GM12878 (cell line): Measurements from ENCODE around the gene C16orf74. TPM values are rescaled to one million over a fixed set of nuclear protein-coding genes. Genes with fewer than 3 reads are reported as not detected.

Source experiments
- ATAC-seq: fragments of 200-7000 bp; cut with Tn5 transposase; 3 replicates; pipeline ENCODE4 v1.9.1; 2020; ENCODE audit warnings: mild to moderate bottlenecking, moderate library complexity
- BruUV-seq: library from RNA; stranded (reverse); fragments of 400-500 nt; replicated peaks from 2 replicates; lab custom pipeline; 2021; lab: Mats Ljungman, UMichigan
- CTCF ChIA-PET: fragments of 300-600 bp; sonication (Branson Sonifier 250); formaldehyde crosslinking; extraction: SDS; loops from one replicate; lab custom pipeline; 2021; ENCODE audit warnings: inconsistent platforms; lab: Yijun Ruan, JAX
- POLR2A ChIA-PET: fragments of 350-600 bp; formaldehyde crosslinking; extraction: SDS; loops from one replicate; lab custom pipeline; 2021; ENCODE audit warnings: inconsistent platforms; lab: Charles Lee
- RAD21 ChIA-PET: fragments of 300-600 bp; sonication (Branson Sonifier 250); formaldehyde crosslinking; loops from one replicate; lab custom pipeline; 2023; ENCODE audit warnings: antibody characterized with exemption; ENCODE audit not compliant: unreplicated experiment; lab: Charles Lee
- SMC1A ChIA-PET: fragments of 300-600 bp; sonication (Branson Sonifier 250); formaldehyde crosslinking; loops from one replicate; lab custom pipeline; 2023; ENCODE audit not compliant: unreplicated experiment, uncharacterized antibody; lab: Charles Lee
- DNase-seq: peaks from one replicate; pipeline ENCODE4 v3.0.0-alpha.2; 2011; ENCODE audit warnings: low read depth, low spot score
- FAIRE-seq: peaks from 3 replicates; lab custom pipeline; 2011; peaks lifted over from hg19 to GRCh38; lab: Jason Lieb, UNC
- H2AFZ ChIP-seq: 2 replicates; pipeline ENCODE4 v1.6.0; 2011; ENCODE audit warnings: low read depth, low read length, control low read depth; ENCODE audit not compliant: control insufficient read depth
- H3K27ac ChIP-seq: 2 replicates; pipeline ENCODE4 v1.5.1; 2011; ENCODE audit warnings: control low read depth; ENCODE audit not compliant: control insufficient read depth, insufficient read depth
- H3K27me3 ChIP-seq, 2 experiments: replicated peaks in 1 of 2; 2 replicates each; pipeline versions ENCODE4 v1.6.0 to v1.6.1; 2011; ENCODE audit warnings: low read length in 1 of 2; ENCODE audit not compliant: control insufficient read depth in 2 of 2, insufficient read depth in 2 of 2
- H3K36me3 ChIP-seq, 2 experiments: 2 replicates each; pipeline ENCODE4 v1.5.1; 2011; ENCODE audit warnings: low read length in 1 of 2; ENCODE audit not compliant: control insufficient read depth in 2 of 2, insufficient read depth in 2 of 2
- H3K4me1 ChIP-seq: 2 replicates; pipeline ENCODE4 v1.6.1; 2011; ENCODE audit warnings: mild to moderate bottlenecking, low read length, moderate library complexity, mixed read lengths; ENCODE audit not compliant: control insufficient read depth, insufficient read depth
- H3K4me2 ChIP-seq: 2 replicates; pipeline ENCODE4 v1.6.0; 2011; ENCODE audit warnings: control low read depth; ENCODE audit not compliant: control insufficient read depth, insufficient read depth
- H3K4me3 ChIP-seq: fragments of 200-600 bp; sonication (generic); 2 replicates; pipeline ENCODE4 v1.5.1; 2016
- H3K79me2 ChIP-seq: 2 replicates; pipeline ENCODE4 v1.6.0; 2011; ENCODE audit warnings: low read length; ENCODE audit not compliant: control insufficient read depth, insufficient read depth
- H3K9ac ChIP-seq: 2 replicates; pipeline ENCODE4 v1.8.0; 2011; ENCODE audit warnings: low read length, control low read depth, mixed read lengths; ENCODE audit not compliant: control insufficient read depth, insufficient read depth
- H3K9me3 ChIP-seq: replicated peaks from 3 replicates; pipeline ENCODE4 v1.5.1; 2011; ENCODE audit warnings: mild to moderate bottlenecking, low read length; ENCODE audit not compliant: control insufficient read depth, insufficient read depth
- H4K20me1 ChIP-seq: 2 replicates; pipeline ENCODE4 v1.6.0; 2011; ENCODE audit not compliant: control insufficient read depth, insufficient read depth
- ATF3 ChIP-seq: IDR thresholded peaks from 2 replicates; pipeline ENCODE4 v1.6.1; 2011; ENCODE audit warnings: low read depth, mild to moderate bottlenecking, low read length, moderate library complexity, borderline replicate concordance; ENCODE audit errors: extremely low read depth
- CHD2 ChIP-seq: IDR thresholded peaks from 2 replicates; pipeline ENCODE4 v1.6.1; 2011; ENCODE audit warnings: low read depth, low read length, improper control_type of control experiment, borderline replicate concordance
- HSF1 ChIP-seq: fragments of 150-350 bp; IDR thresholded peaks from 2 replicates; pipeline ENCODE4 v1.6.1; 2014; ENCODE audit warnings: mild to moderate bottlenecking, low read depth, low read length
- NKRF ChIP-seq: fragments of 450-650 bp; conservative IDR thresholded peaks from 2 replicates; pipeline ENCODE4 v1.6.1; 2017; ENCODE audit warnings: mild to moderate bottlenecking, moderate library complexity
- NR2C1 ChIP-seq: fragments of 450-650 bp; IDR thresholded peaks from 2 replicates; pipeline ENCODE4 v1.6.1; 2017; ENCODE audit warnings: antibody characterized with exemption, mild to moderate bottlenecking, moderate library complexity
- PBX3 ChIP-seq: IDR thresholded peaks from 2 replicates; pipeline ENCODE4 v1.6.1; 2011; ENCODE audit warnings: mild to moderate bottlenecking, low read depth, low read length, moderate library complexity; ENCODE audit not compliant: insufficient replicate concordance
- PML ChIP-seq: IDR thresholded peaks from 2 replicates; pipeline ENCODE4 v1.6.1; 2012; ENCODE audit warnings: low read length, inconsistent platforms
- YBX1 ChIP-seq: fragments of 450-650 bp; IDR thresholded peaks from 2 replicates; pipeline ENCODE4 v1.6.1; 2016; ENCODE audit warnings: antibody characterized with exemption
- WGBS: methylation state at CpG from one replicate; pipeline ENCODE4 v1.1.6; 2016; ENCODE audit warnings: low lambda C conversion rate; ENCODE audit not compliant: insufficient replicate concordance, insufficient coverage; ENCODE audit errors: missing lambda C conversion rate; 5-methylcytosine and 5-hydroxymethylcytosine counted together
- in situ Hi-C: fragments of 300-500 bp; cut with MboI; formaldehyde crosslinking; loops from 9 replicates; pipeline ENCODE4 v1.14.3; 2018; ENCODE audit warnings: mixed read lengths
- intact Hi-C: fragments of 100-400 bp; cut with micrococcal nuclease; formaldehyde crosslinking; loops from one replicate; pipeline ENCODE4 v1.14.2; 2022; ENCODE audit not compliant: unreplicated experiment
- polyA plus RNA-seq, 11 experiments: library from polyadenylated mRNA; depleted of rRNA in 4 of 11; unstranded in 6 of 11; stranded (reverse) in 5 of 11; fragments of >200 nt; fragmentation: Nextera tagmentation in 4 of 11; fragmentation: Illumina TruSeq in 1 of 11; extraction: Ambion mirVana in 4 of 11; extraction: Trizol in 1 of 11; gene quantifications; 1 replicate in 1 of 11; 2 replicates in 10 of 11; pipeline versions ENCODE4 v1.2.1 to v1.2.3, GENCODE V29; 2011 to 2016; ENCODE audit warnings: inconsistent platforms in 2 of 11, missing spikeins in 2 of 11, low read depth in 1 of 11
- total RNA-seq, 4 experiments: library from RNA; depleted of rRNA in 3 of 4; stranded (reverse); fragments of >200 nt in 3 of 4; fragmentation: Illumina TruSeq in 1 of 4; extraction: Trizol in 1 of 4; gene quantifications; 2 replicates each; pipeline versions ENCODE4 v1.2.1 to v1.2.3, GENCODE V29; 2013 to 2021
- TF ChIP-seq, protein P1 (sequence below): IDR thresholded peaks from 2 replicates; pipeline ENCODE4 v1.6.1; 2012; ENCODE audit warnings: improper control_type of control experiment, low read depth, low read length; ENCODE audit not compliant: insufficient replicate concordance
- TF ChIP-seq, protein P2 (sequence below): IDR thresholded peaks from 2 replicates; pipeline ENCODE4 v1.6.1; 2012; ENCODE audit warnings: low read depth, low read length, improper control_type of control experiment

Gene C16orf74
- total and polyA plus RNA-seq, 10 of the 15 experiments (the other 5 are each of a cell fraction or from before 2014, with no cell fraction given): 0.23 to 20.1 (median 6.8) TPM

DNA sequence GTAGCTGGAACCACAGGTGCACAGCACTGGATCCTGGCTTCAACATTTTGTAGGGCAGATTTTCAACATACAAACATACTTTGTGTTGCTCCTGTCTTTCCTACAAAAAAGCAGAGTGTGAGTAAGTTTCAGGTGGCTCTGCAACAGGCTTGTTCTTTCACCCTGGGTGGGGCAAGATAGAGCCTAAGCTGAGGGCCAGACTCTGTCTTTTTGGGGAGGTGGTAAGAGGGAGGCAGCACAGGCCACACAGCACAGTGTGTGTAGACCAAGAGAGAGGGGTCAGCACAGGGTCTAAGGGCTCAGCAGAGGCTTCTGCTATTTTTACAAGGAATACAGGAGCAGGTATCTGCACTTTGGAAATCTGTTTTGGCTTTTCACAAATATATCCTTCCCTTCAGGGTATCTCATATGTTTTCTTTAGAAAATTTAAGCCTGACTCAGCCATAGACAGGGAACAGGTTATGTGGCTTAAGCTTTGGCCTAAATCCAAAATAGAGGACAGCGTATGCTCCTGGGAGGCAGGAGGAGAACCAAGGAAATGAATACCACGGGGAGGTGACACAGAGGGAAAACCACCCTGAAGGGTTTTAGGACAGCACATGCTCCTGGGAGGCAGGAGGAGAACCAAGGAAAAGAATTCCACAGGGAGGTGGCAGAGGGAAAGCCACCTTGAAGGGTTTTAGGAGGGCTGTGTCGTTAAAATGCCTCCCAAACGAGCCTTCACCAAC lies 26.9 kb upstream of the C16orf74 start:
- no peak overlapping the region for H3K4me2 ChIP-seq
- no peak for TF ChIP-seq HSF1
- no peak for TF ChIP-seq PML
- no peak for TF ChIP-seq PBX3
- no peak for TF ChIP-seq CHD2
- TF ChIP-seq, protein P1, sequence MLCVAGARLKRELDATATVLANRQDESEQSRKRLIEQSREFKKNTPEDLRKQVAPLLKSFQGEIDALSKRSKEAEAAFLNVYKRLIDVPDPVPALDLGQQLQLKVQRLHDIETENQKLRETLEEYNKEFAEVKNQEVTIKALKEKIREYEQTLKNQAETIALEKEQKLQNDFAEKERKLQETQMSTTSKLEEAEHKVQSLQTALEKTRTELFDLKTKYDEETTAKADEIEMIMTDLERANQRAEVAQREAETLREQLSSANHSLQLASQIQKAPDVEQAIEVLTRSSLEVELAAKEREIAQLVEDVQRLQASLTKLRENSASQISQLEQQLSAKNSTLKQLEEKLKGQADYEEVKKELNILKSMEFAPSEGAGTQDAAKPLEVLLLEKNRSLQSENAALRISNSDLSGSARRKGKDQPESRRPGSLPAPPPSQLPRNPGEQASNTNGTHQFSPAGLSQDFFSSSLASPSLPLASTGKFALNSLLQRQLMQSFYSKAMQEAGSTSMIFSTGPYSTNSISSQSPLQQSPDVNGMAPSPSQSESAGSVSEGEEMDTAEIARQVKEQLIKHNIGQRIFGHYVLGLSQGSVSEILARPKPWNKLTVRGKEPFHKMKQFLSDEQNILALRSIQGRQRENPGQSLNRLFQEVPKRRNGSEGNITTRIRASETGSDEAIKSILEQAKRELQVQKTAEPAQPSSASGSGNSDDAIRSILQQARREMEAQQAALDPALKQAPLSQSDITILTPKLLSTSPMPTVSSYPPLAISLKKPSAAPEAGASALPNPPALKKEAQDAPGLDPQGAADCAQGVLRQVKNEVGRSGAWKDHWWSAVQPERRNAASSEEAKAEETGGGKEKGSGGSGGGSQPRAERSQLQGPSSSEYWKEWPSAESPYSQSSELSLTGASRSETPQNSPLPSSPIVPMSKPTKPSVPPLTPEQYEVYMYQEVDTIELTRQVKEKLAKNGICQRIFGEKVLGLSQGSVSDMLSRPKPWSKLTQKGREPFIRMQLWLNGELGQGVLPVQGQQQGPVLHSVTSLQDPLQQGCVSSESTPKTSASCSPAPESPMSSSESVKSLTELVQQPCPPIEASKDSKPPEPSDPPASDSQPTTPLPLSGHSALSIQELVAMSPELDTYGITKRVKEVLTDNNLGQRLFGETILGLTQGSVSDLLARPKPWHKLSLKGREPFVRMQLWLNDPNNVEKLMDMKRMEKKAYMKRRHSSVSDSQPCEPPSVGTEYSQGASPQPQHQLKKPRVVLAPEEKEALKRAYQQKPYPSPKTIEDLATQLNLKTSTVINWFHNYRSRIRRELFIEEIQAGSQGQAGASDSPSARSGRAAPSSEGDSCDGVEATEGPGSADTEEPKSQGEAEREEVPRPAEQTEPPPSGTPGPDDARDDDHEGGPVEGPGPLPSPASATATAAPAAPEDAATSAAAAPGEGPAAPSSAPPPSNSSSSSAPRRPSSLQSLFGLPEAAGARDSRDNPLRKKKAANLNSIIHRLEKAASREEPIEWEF: no peak
- no peak for TF ChIP-seq YBX1
- no peak for TF ChIP-seq NR2C1
- TF ChIP-seq, protein P2, sequence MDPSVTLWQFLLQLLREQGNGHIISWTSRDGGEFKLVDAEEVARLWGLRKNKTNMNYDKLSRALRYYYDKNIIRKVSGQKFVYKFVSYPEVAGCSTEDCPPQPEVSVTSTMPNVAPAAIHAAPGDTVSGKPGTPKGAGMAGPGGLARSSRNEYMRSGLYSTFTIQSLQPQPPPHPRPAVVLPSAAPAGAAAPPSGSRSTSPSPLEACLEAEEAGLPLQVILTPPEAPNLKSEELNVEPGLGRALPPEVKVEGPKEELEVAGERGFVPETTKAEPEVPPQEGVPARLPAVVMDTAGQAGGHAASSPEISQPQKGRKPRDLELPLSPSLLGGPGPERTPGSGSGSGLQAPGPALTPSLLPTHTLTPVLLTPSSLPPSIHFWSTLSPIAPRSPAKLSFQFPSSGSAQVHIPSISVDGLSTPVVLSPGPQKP: no peak
- TF ChIP-seq NKRF: no peak
- no peak for TF ChIP-seq ATF3

More for the DNA sequence above, 26.9 kb upstream of the C16orf74 start:
- H3K9me3 ChIP-seq: no peaks in the 10 kb centered on the region
- in situ Hi-C loops: no loop called here
- ChIA-PET RAD21 (no interaction called here), POLR2A (no interaction called here), SMC1A (no interaction called here), CTCF (no interaction called here)
- H2AFZ ChIP-seq: no peak overlapping the region
- H4K20me1 ChIP-seq: no peaks in the 10 kb centered on the region
- no peak for FAIRE-seq
- intact Hi-C loops: no loop called here
- no peak for DNase-seq
- WGBS: 91% methylated on average over 4 of the region's 4 CpGs
- ATAC-seq: no peak
- H3K27ac ChIP-seq: no peak overlapping the region
- no peak overlapping the region for H3K4me3 ChIP-seq
- H3K27me3 ChIP-seq: no peaks in the 10 kb centered on the region
- no TSS peak for BruUV-seq
- H3K79me2 ChIP-seq: no peaks in the 10 kb centered on the region
- H3K36me3 ChIP-seq: peaks cover 13 to 16% of the 10 kb centered on the region in 2 experiments; a peak in 3 of 4 replicates
- no peaks in the 10 kb centered on the region for H3K4me1 ChIP-seq
- H3K9ac ChIP-seq: no peak overlapping the region
